Measurements from ENCODE around the gene CAMKK2.
"Not testable (repeated sequence)": the region's sequence is repeated elsewhere in the genome, so short reads cannot be mapped to it uniquely, and the experiment has no call there.

- not testable (repeated sequence) for TF ChIP-seq CTCF (conservative IDR thresholded peaks at IDR 0.05); EZH2 (IDR thresholded peaks at IDR 0.05; ENCODE audit: low read depth)
Measured at GRCh38 chr12:121257704-121258449, 38.6 kb downstream of the CAMKK2 start.

All from PC-9 (cell line).